ENCODE measurements around the gene TREH.
"Not testable (repeated sequence)": the region's sequence is repeated elsewhere in the genome, so short reads cannot be mapped to it uniquely, and the experiment has no call there.

The TREH gene

GRCh38 chr11:118628432-118628831 lies 51.0 kb downstream of the TREH start:
- DNase-seq: no peak

- DNase-seq: no peak
Measured at GRCh38 chr11:118628031-118628430, 51.4 kb downstream of the TREH start.

- no peak for DNase-seq
Measured at GRCh38 chr11:118627566-118627965, 51.9 kb downstream of the TREH start.

- no peak for DNase-seq
Measured at GRCh38 chr11:118625976-118626375, 53.5 kb downstream of the TREH start.

- DNase-seq: no peak
Measured at GRCh38 chr11:118625036-118625690, 54.3 kb downstream of the TREH start.

GRCh38 chr11:118623269-118623655 lies 56.2 kb downstream of the TREH start:
- DNase-seq: no peak

- no peak for DNase-seq
Measured at GRCh38 chr11:118622376-118623268, 56.8 kb downstream of the TREH start.

GRCh38 chr11:118621784-118622375 lies 57.6 kb downstream of the TREH start:
- DNase-seq: no peak

GRCh38 chr11:118621071-118621783 lies 58.2 kb downstream of the TREH start:
- no peak for DNase-seq

GRCh38 chr11:118620529-118621070 lies 58.9 kb downstream of the TREH start:
- no peak for DNase-seq

GRCh38 chr11:118619444-118620197 lies 59.8 kb downstream of the TREH start:
- DNase-seq: no peak

- no peak for DNase-seq
Measured at GRCh38 chr11:118618991-118619375, 60.5 kb downstream of the TREH start.

- DNase-seq: no peak
Measured at GRCh38 chr11:118618115-118618990, 61.1 kb downstream of the TREH start.

- no peak for DNase-seq
Measured at GRCh38 chr11:118615976-118616371, 63.5 kb downstream of the TREH start.

- no peak for DNase-seq
Measured at GRCh38 chr11:118615282-118615975, 64.0 kb downstream of the TREH start.

- no peak for DNase-seq
Measured at GRCh38 chr11:118614511-118614910, 64.9 kb downstream of the TREH start.

- DNase-seq: no peak
Measured at GRCh38 chr11:118612378-118612777, 67.1 kb downstream of the TREH start.

- DNase-seq: not testable (repeated sequence)
Measured at GRCh38 chr11:118611433-118611795, 68.0 kb downstream of the TREH start.

- DNase-seq: peak; percentile 87
Measured at GRCh38 chr11:118610773-118611432, 68.5 kb downstream of the TREH start.

GRCh38 chr11:118610225-118610772 lies 69.2 kb downstream of the TREH start:
- no peak for DNase-seq

All from stimulated activated CD4-positive, alpha-beta T cell treated with anti-CD3 and anti-CD28 coated beads, Interleukin-12 subunit alpha, Interleukin-12 subunit beta, amount 100 ng/mL, for 4 hours (primary cell).